ENCODE data around the gene C11orf71. TPM values are rescaled to one million over a fixed set of nuclear protein-coding genes. Genes with fewer than 3 reads are reported as not detected.

C11orf71 gene
- total and polyA plus RNA-seq, 7 donors: 5.0 to 16.4 (median 7.6) TPM

DNA sequence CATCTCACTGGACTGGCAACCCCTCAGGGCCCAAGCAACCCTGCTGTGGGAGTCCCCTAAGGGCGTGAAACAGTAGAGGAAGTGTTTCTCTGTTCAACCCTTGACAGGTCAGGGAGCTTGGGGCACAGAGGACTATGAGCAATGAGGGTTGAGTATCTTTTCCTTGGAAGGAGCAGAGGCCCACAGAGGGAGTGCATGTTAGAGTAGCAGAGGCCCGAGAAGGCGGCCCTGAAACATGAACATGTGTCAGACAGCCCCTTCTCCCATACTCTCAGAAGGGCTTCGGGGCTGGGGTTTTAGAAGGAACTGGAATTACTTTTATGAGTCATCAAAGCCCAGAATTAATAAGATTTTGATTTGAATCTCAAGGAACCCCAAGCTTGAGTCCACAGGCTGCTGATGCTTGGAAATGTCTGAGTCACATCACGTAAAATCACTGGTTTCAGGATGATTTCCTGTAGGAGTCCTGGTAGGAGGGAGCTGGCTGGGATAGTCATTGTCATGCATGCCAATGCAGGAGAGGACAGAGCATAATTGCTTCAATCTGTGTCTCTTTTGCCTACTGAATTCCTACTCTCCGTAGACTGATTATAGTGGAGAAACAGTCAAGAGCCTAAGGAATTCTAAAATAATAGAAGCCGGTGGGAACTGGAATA lies 22.6 kb downstream of the C11orf71 start:
- no peak overlapping the region for H3K4me3 ChIP-seq
- no peak overlapping the region for H3K27ac ChIP-seq
- no peak for DNase-seq
- H3K27me3 ChIP-seq: no peaks in the 10 kb centered on the region
- H3K4me1 ChIP-seq: peaks cover 0 to 6% (median 3%) of the 10 kb centered on the region in 4 donors
- H3K9me3 ChIP-seq: no peaks in the 10 kb centered on the region
- WGBS, 2 donors: 90 to 93% methylated on average over 7 of the region's 7 CpGs
- intact Hi-C loops (cut with DNase I): no loop called here
- H3K36me3 ChIP-seq: no peaks in the 10 kb centered on the region
- TF ChIP-seq EP300 (IDR thresholded peaks at IDR 0.05) (no peak), POLR2A (IDR thresholded peaks at IDR 0.05) (no peak), POLR2AphosphoS5 (IDR thresholded peaks at IDR 0.05) (no peak), CTCF (IDR thresholded peaks at IDR 0.05) (no peak)

- Histone ChIP-seq H3K4me3 (no peak overlapping the region), H3K36me3 (no peaks in the 10 kb centered on the region), H3K4me1 (no peaks in the 10 kb centered on the region), H3K9me3 (no peaks in the 10 kb centered on the region), H3K27me3 (no peaks in the 10 kb centered on the region), H3K27ac (no peak overlapping the region)
- intact Hi-C loops (cut with DNase I): no loop called here
- TF ChIP-seq CTCF (IDR thresholded peaks at IDR 0.05): no peak
- no peak for TF ChIP-seq POLR2AphosphoS5 (IDR thresholded peaks at IDR 0.05)
- TF ChIP-seq EP300 (IDR thresholded peaks at IDR 0.05): no peak
- no peak for TF ChIP-seq POLR2A (IDR thresholded peaks at IDR 0.05)
- no peak for DNase-seq
- WGBS, 2 donors: 19 to 63% methylated on average over 3 of the region's 3 CpGs
These were observed 25.3 kb downstream of the C11orf71 start for GRCh38 chr11:114375052-114375451.

GRCh38 chr11:114368918-114369680 lies 31.2 kb downstream of the C11orf71 start:
- intact Hi-C loops (cut with DNase I): no loop called here
- H3K4me3 ChIP-seq: no peak overlapping the region
- no peaks in the 10 kb centered on the region for H3K9me3 ChIP-seq
- H3K36me3 ChIP-seq: no peaks in the 10 kb centered on the region
- H3K4me1 ChIP-seq: no peaks in the 10 kb centered on the region
- WGBS, 2 donors: 75 to 86% methylated on average over 5 of the region's 5 CpGs
- H3K27me3 ChIP-seq: no peaks in the 10 kb centered on the region
- TF ChIP-seq EP300 (IDR thresholded peaks at IDR 0.05) (no peak), POLR2A (IDR thresholded peaks at IDR 0.05) (no peak), POLR2AphosphoS5 (IDR thresholded peaks at IDR 0.05) (no peak), CTCF (IDR thresholded peaks at IDR 0.05) (no peak)
- no peak for DNase-seq
- no peak overlapping the region for H3K27ac ChIP-seq

- intact Hi-C loops (cut with DNase I): no loop called here
- WGBS, 2 donors: 88 to 92% methylated on average over 9 of the region's 9 CpGs
These were observed 32.9 kb downstream of the C11orf71 start for GRCh38 chr11:114367244-114367957.

More at GRCh38 chr11:114367244-114367957, 32.9 kb downstream of the C11orf71 start:
- Histone ChIP-seq H3K4me3 (no peak overlapping the region), H3K27me3 (no peaks in the 10 kb centered on the region), H3K27ac (no peak overlapping the region), H3K36me3 (no peaks in the 10 kb centered on the region), H3K4me1 (no peaks in the 10 kb centered on the region), H3K9me3 (no peaks in the 10 kb centered on the region)
- no peak for DNase-seq
- TF ChIP-seq EP300 (IDR thresholded peaks at IDR 0.05) (no peak), POLR2A (IDR thresholded peaks at IDR 0.05) (no peak), POLR2AphosphoS5 (IDR thresholded peaks at IDR 0.05) (no peak), CTCF (IDR thresholded peaks at IDR 0.05) (no peak)
